ENCODE results near the gene RPS6KA2.

RPS6KA2 gene

GRCh38 chr6:166478782-166479592, 148.1 kb downstream of the RPS6KA2 start:
- DNase-seq = no peak

DNA sequence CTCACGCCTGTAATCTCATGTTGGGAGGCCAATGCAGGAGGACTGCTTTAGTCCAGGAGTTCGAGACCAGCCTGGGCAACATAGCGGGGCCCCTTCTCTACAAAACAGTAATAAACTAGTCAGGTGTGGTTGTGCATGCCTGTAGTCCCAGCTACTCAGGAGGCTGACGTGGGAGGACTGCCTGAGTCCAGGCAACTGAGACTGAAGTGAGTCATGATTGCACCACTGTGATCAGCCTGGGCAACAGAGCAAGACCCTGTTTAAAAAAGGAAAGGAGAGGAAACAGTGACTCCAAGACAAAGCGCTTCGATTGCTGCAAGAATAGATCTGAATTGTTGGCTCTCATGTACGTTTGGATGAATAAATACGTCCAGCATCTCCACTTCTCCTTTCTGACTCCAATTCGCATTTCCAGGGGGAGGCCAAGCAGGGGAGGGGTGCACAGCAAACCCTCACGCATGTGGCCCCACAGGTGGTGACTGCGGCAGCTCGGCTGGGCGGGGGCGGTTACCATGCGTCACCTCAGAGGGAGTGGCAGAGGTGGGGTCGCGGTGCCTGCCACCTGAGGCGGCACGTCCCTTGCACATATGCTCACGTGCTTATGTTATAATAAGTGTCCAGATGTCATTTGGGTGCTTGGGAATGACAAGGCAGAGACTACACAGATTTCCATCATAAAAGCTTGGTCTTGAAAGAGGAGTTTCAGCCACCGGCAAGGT, 149.2 kb downstream of the RPS6KA2 start:
- DNase-seq = no peak

DNA sequence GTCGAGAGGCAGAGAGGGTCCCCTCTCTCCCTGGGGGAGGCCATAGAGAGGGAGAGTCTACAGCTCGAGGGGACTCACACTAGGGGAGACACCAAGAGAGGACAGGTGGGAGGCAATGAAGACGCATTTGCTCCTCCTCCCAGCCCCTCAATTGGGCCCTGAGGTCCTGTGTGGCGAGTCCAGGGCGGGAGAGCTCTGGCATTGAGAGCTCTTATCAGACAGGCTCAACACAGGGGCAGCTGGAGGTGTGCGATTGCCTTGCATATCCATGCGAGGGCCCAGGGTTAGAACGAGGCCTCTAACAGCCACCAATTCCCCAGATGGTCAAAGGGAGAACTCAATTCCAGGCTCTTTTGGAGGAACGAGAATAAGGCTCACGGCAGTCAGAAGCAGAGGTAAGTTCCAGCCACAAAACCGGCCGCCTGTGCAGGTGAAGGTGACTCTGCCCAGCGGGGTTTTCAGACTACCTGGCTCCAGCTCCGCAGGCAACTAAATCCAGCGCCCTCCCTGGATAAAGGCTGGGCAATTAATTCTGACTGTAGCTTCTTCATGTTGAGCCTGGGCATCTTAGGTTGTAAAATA, 150.3 kb downstream of the RPS6KA2 start:
- DNase-seq = no peak

- DNase-seq = no peak
Observed at GRCh38 chr6:166476061-166476591, 150.9 kb downstream of the RPS6KA2 start.

- DNase-seq = no peak
Observed at GRCh38 chr6:166474721-166475565, 152.1 kb downstream of the RPS6KA2 start.

- DNase-seq = no peak
Observed at GRCh38 chr6:166473886-166474571, 153.0 kb downstream of the RPS6KA2 start.

DNA sequence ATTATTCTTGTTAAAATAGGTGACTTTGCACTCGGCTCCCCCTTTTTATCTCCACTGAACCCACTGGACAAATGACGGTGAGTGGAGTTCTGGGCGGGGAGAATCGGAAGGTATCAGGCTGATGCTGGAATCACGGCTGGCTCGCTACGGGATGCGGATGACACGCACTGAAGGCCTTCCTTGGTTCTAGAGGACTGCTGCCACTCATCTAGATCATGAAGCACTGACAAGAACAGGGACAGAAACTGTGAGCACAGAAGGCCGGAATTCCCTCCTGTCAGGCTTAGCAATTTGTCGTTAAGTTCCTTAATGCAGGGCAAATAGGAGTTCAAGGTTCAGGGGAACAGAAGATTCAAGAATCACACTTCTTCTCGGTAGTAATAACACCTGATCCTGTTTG, 154.4 kb downstream of the RPS6KA2 start:
- DNase-seq = no peak

DNA sequence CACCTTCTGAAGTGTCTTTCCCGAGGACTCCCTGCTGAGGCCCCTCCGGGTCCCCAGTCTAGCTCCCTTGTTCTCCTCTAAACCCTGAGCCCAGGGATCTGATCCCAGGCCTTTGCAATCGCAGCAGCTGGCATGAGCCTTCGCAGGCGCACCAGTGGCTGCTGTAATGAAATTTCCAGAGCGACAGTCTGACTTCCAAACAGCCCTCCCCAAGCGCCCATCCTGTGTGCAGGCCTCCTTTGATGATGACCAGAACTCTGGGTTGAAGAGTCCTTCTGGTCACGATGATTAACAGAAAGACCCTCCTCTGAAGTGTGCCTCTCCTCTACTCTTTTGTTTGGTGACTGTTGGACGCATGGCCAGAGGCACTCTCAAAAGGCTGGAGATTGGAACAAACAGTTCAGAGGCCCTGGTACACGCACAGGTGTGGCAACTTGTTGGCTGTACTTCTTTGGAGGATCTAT, 155.2 kb downstream of the RPS6KA2 start:
- no peak for DNase-seq

DNA sequence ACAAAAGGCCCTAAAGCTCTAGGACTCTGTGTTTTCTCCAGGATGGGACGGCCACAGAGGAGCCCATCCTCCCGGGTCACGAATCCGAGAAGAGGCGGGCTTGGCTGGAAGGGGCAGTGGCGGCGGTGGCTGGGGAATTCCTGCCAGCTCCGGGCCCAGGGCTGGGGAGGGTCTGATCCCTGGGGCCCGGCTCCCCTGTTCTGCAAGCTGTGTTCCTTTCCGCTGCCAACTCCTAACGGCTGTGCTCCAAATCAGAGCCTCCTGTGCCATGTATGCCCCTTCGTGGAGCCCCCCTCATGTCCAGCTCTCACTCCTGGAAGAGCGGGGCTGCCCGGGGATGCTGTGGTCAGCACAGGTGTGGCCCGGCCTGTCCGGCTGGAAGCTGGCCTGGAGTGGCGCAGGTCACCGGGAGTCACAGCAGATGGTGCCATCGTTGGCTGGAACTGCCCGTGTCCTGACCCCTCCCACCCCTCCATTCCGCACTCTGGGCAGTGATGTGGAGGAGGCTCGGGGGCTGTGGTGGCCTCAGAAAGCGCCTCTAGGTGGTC, 156.1 kb downstream of the RPS6KA2 start:
- DNase-seq = no peak

DNA sequence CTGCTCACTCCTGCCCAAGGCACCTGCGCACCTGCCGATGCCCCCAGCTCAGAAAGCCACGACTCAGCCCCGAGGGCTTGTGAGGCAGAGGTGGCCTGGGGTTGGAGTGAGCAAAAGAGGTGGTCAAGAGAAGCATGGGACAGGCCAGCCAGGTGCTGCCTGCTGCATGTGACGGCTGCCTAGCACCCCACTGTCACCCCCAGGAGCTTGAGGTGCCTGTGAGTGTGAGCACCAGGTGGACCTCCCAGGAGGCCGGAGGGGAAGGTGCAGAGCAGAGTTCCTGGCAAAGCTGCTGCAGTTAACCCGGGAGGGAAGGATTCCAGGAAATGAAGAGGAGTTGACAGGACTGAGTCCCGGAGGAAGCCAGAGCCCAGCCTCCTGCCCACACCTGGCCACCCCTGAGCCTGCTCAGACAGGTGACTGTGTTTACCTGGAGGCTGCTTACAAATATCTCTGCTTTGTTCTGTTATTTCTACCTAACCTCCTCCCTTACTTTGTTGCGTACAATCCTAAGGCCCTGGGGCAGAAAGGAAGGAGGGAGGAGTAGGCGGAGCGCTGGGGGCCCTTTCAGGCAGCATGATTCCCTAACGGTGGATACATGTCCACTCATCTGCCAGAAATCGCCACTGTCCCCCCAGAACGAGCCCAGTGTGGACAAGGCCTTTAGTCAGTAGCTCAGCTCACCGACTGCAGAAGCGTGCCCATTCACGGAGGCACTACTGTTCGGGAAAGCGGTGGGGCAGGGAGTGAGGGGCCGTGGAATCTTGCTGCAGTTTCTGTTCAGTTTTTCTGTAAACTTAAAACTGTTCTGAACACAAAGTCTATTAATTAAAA, 156.8 kb downstream of the RPS6KA2 start:
- DNase-seq = no peak

- no peak for DNase-seq
Observed at GRCh38 chr6:166469426-166469961, 157.6 kb downstream of the RPS6KA2 start.

DNA sequence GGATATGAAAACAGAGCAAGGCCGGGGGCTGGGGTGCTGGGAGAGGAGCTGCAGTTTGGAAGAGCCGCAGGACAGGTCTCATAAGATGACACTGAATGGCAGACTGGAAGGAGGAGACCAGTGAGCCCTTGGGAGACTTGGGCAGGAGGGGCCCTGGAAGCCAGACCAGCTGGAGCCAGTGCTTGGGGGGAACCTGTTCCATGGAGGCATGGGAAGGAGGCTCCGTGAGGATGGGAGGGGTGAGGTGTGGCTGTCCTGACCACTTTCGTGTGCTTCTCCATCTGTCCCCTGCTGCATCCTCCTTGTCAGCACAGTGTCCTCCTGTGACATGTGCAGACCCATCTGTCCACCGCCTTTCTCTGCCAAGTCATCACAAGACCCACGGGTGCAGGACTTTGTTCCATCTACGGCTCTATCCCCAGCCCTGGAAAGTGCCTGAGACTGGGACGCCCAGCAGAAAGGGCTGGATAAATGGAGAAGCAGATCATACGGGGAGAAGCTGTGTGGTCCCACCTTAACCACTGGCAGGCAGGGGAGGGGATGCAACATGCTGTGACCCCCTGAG, 159.5 kb downstream of the RPS6KA2 start:
- DNase-seq = no peak

- no peak for DNase-seq
Observed at GRCh38 chr6:166466178-166467122, 160.6 kb downstream of the RPS6KA2 start.

DNA sequence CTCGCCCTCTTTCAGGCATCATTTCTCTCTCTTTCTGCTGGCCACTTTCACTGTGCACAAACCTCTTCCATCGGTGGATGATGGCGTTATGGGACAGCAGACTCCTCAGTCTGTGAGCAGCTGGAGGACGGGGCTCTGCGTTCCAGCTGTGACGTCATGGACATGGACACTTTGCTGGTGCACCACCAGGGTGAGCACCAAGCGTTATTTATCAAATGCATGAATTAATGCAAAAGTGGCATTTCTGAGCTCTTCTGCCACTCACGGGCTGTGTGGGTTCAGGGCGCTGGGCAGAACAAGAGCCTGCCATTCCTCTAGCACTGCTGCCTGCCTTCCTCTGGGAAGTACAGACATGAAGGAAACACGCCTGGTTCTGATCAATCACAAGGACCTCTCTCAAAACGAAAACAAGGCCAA, 161.4 kb downstream of the RPS6KA2 start:
- DNase-seq = no peak

GRCh38 chr6:166465003-166465399, 162.1 kb downstream of the RPS6KA2 start:
- DNase-seq = no peak

DNA sequence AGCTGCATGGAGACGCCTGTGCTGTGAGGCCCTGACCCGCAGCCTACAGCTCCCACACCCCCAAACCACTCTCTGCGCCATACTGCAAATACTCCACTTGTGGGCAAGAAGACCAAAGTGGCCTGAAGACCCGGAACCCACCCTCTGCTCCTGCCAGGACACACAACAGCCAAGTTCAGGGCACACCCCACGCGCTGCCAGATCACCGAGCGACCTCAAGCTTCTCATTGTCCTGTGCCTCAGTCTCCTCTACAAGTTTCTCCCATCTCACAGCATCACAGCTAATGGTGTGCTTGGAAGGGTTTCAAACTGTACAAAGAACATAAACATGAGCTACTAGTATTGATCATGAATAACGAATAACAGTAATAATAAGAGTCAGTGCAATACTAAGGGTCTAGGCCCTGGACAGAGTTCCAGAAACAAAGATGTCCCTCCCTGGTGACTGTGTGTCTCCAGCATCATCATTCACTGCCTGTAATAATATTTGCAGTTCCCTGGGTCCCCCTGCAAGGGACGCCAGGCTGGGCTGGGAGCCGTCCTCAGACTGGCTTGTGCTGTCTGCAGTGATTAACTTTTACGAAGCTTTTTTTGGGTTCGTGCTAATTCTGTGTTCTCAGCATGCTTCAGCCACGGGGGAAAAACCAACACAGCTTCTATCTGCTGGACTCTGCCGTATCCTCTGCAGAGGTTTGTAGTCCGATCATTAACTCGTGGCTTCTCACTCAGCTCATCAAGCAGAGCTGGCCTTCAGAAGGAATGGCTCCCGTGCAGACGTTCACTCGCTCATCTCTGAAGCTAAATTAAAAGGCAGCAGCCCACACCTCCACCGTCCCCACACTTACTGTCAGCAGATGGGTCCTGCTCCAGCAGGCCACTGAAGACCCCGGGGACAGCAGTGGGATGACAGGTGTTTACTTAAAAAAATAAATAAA, 162.7 kb downstream of the RPS6KA2 start:
- DNase-seq = no peak

GRCh38 chr6:166463359-166464067, 163.5 kb downstream of the RPS6KA2 start:
- DNase-seq = no peak

Data from NCI-H2029 (cell line).